Measurements from ENCODE around the gene ELL.

The ELL gene

DNA sequence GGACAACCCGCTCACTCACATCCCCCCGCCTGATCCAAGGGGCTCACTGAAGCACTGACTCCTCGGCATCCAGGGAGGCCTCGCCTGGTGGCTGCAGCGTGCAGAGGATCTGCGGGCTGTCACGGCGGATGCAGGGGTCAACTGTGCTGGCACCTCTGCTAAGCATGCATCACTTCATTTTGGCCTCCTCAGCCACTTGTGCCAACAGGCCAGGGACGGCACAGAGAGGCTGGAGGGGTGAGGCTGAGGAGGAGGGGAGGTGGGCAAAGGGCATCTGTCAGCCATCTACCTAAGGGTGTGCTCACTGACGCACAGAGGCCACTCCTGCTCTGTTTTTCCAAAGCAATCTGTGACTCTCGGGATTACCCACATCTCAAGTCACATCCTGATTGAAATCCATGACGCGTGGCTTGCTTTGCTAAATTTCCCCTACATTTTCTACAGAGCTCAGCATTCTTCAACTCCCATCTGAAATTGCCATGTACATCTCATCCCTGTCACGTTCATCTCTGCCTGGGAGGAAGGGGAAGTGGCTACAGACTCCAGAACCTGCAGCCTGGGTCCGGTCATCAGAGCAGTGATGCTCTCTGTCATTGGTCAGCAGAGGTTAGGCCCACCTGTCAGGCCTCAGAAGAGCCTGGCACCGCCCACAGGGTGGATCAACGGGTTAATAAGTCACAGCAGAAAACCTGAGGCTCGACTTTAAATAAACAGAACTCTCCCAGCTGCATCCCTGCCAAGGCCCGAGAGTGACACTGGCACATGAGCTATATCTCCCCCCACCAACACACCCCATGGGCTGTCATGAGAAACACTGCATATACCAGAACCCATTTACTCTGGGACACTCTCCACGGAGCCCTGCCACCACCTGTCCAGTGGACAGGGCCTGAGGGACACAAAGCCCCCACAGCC is 17.6 kb downstream of the ELL start:
- no peak overlapping the region for H3K9ac ChIP-seq (ENCODE audit: insufficient read length)
- no peak overlapping the region for H3K4me3 ChIP-seq
- DNase-seq (ENCODE audit: low read depth, low spot score), result no peak
- H3K36me3 ChIP-seq (ENCODE audit: insufficient read depth, low read length), result no peaks in the 10 kb centered on the region
- H3K9me3 ChIP-seq (ENCODE audit: low read depth, low read length), result no peaks in the 10 kb centered on the region
- H3K27ac ChIP-seq, result no peak overlapping the region
- no peak for TF ChIP-seq FOXP2 (optimal IDR thresholded peaks at IDR 0.05; ENCODE audit: control extremely low read depth, extremely low read length, insufficient read depth)
- TF ChIP-seq POLR2AphosphoS5 (IDR thresholded peaks at IDR 0.05; ENCODE audit: borderline replicate concordance, low read depth, low read length), result no peak
- TF ChIP-seq EZH2 (IDR thresholded peaks at IDR 0.05), result no peak

DNA sequence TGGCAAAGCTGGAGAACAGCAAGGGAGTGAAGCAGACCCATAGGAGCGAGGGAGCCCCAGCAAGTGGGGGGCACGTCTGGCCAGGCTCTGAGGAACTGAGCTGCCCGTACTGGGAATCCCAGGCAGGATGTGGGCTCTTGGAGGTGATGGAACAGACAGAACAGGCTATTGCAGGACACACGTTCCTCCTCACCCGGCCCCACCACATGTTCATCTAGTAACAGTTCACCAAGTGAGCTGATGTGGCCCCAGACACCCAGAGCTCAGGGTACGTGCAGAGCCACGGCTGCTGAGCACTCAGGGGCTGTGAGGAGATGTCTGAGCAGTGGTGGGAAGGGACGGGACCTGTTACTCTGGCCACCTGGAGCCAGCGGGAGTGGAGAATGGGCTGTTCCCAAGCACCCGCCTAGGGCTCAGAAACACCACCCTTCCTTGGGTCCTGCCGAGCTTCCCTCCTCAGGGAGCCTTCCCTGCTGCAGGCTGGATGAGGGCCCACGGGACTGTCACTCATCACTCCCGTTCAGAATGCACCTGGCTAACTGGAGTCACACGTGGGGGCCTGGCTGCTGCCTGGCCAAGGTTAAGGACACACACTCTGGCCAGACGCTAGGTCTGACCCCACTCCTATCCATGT is 18.4 kb downstream of the ELL start:
- Histone ChIP-seq H3K4me3 (no peak overlapping the region), H3K36me3 (ENCODE audit: insufficient read depth, low read length) (no peaks in the 10 kb centered on the region), H3K9me3 (ENCODE audit: low read depth, low read length) (no peaks in the 10 kb centered on the region), H3K9ac (ENCODE audit: insufficient read length) (no peak overlapping the region), H3K27ac (no peak overlapping the region)
- TF ChIP-seq EZH2 (IDR thresholded peaks at IDR 0.05) (no peak), FOXP2 (optimal IDR thresholded peaks at IDR 0.05; ENCODE audit: control extremely low read depth, extremely low read length, insufficient read depth) (no peak), POLR2AphosphoS5 (IDR thresholded peaks at IDR 0.05; ENCODE audit: borderline replicate concordance, low read depth, low read length) (no peak)
- DNase-seq (ENCODE audit: low read depth, low spot score), result no peak

DNA sequence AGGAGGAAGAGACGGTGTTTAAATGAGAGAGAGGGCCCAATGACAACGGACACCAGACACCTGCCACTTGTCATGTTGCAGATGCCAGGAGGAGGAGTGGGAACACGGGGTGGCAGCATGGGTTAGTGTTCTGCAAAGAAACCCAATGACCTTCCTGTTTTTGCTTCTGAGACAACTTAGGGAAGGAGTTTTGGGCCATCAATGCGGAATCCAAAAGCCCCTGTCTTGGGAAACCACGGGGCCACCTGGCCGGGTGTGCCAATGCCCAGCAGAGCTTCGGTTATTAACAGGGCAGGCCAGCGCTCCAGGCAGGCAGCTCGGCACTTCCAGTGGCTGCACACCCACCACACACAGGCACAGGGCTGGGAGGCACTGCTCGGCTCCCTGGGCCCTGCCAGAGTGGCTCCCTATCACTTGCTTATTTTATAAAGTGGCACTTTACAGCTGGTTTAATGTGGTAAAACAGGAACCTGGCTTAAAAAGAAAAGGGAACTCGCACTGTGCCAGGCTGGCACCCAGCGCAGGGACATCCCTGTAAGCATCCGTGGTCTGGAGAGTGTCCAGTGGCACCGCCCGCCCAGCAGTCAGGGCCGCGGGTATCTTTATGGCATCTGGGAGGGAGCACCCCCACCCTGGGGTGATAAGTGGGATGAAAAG is 19.1 kb downstream of the ELL start:
- Histone ChIP-seq H3K36me3 (ENCODE audit: insufficient read depth, low read length) (no peaks in the 10 kb centered on the region), H3K9ac (ENCODE audit: insufficient read length) (no peak overlapping the region), H3K27ac (no peak overlapping the region), H3K4me3 (no peak overlapping the region), H3K9me3 (ENCODE audit: low read depth, low read length) (no peaks in the 10 kb centered on the region)
- no peak for DNase-seq (ENCODE audit: low read depth, low spot score)
- TF ChIP-seq FOXP2 (optimal IDR thresholded peaks at IDR 0.05; ENCODE audit: control extremely low read depth, extremely low read length, insufficient read depth) (no peak), POLR2AphosphoS5 (IDR thresholded peaks at IDR 0.05; ENCODE audit: borderline replicate concordance, low read depth, low read length) (no peak), EZH2 (IDR thresholded peaks at IDR 0.05) (no peak)

DNA sequence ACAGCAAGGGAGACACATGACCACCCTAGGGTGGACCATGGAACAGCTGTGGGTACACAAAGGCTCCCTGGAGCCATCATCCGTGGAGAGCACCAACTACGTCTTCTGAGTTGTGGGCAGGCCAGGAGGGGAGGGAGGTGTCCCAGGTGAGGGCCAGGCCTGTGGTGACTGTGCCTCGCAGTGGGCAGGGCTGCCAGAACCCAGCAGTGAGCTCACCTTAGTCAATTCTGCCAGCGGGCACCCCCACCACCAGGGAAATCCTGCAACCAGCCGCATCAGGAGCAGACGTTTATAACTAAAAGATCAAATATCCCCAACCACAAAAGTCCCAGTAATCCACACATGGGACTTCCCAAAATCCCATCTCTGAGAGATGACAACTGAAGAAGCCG is 19.6 kb downstream of the ELL start:
- H3K9ac ChIP-seq (ENCODE audit: insufficient read length), result no peak overlapping the region
- H3K36me3 ChIP-seq (ENCODE audit: insufficient read depth, low read length), result no peaks in the 10 kb centered on the region
- no peak for DNase-seq (ENCODE audit: low read depth, low spot score)
- TF ChIP-seq FOXP2 (optimal IDR thresholded peaks at IDR 0.05; ENCODE audit: control extremely low read depth, extremely low read length, insufficient read depth) (no peak), EZH2 (IDR thresholded peaks at IDR 0.05) (no peak), POLR2AphosphoS5 (IDR thresholded peaks at IDR 0.05; ENCODE audit: borderline replicate concordance, low read depth, low read length) (no peak)
- H3K9me3 ChIP-seq (ENCODE audit: low read depth, low read length), result no peaks in the 10 kb centered on the region
- no peak overlapping the region for H3K27ac ChIP-seq
- no peak overlapping the region for H3K4me3 ChIP-seq

DNA sequence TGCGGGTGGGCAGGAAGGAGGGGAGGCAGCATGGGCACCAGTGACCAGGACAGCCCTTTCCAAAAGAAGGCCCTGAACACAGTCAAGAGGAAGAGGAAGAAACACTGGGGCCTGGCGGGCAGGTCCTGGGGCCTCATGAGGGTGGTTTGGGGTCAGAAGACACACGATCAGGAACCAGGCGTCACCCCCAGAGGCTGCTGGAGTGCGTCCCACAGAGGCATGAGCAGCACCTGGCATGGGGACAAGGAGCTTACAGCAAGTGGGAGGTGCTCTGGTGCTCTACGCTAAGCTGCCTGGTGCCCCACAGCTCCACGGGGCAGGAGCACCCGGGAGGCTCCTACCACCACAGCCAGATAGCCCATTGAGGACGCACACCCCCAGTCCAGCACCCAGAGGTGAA is 20.0 kb downstream of the ELL start:
- Histone ChIP-seq H3K27ac (no peak overlapping the region), H3K4me3 (no peak overlapping the region), H3K36me3 (ENCODE audit: insufficient read depth, low read length) (no peaks in the 10 kb centered on the region), H3K9me3 (ENCODE audit: low read depth, low read length) (no peaks in the 10 kb centered on the region), H3K9ac (ENCODE audit: insufficient read length) (no peak overlapping the region)
- no peak for DNase-seq (ENCODE audit: low read depth, low spot score)
- TF ChIP-seq FOXP2 (optimal IDR thresholded peaks at IDR 0.05; ENCODE audit: control extremely low read depth, extremely low read length, insufficient read depth), result no peak
- TF ChIP-seq EZH2 (IDR thresholded peaks at IDR 0.05), result no peak
- no peak for TF ChIP-seq POLR2AphosphoS5 (IDR thresholded peaks at IDR 0.05; ENCODE audit: borderline replicate concordance, low read depth, low read length)

DNA sequence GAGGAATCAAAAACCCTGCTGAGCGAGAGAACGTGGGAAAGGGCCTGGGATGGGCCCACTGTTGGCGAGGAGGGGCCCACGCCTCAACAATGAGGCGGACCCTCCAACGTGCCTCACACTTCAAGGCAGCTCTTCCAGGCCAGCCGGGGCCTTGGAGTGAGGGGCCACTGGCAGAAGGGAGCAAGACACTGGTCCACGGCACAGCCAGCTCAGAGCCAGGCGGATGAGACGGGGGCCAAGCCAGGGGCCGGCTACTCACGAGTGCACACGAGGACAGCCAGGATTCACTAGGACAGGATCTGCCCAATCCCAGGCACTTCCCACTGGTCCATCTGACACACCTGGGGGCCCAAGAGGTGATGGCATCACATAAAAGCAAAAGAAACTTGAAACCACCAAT is 20.5 kb downstream of the ELL start:
- H3K27ac ChIP-seq, result no peak overlapping the region
- H3K36me3 ChIP-seq (ENCODE audit: insufficient read depth, low read length), result no peaks in the 10 kb centered on the region
- no peak overlapping the region for H3K9ac ChIP-seq (ENCODE audit: insufficient read length)
- H3K9me3 ChIP-seq (ENCODE audit: low read depth, low read length), result no peaks in the 10 kb centered on the region
- no peak overlapping the region for H3K4me3 ChIP-seq
- TF ChIP-seq POLR2AphosphoS5 (IDR thresholded peaks at IDR 0.05; ENCODE audit: borderline replicate concordance, low read depth, low read length) (no peak), EZH2 (IDR thresholded peaks at IDR 0.05) (no peak)
- no peak for DNase-seq (ENCODE audit: low read depth, low spot score)

DNA sequence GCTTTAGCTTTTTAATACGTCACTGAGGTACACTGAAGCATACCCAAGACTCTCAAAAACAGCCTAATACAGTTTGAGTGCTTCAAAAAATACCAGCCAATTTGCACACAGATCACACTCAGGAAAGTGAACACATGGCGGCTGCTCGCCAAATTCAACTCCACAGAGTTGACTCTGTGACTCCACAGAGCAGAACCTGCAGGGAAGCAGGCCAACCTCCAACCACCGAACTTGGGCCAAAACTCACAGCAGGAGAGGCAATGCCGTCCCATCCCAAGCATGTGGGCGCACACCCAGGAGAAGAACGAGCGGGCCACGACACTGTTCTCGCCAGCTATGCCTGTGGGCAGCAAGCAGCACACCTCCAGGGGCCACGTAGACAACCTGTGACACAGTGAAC is 21.1 kb downstream of the ELL start:
- DNase-seq (ENCODE audit: low read depth, low spot score), result no peak
- TF ChIP-seq POLR2AphosphoS5 (IDR thresholded peaks at IDR 0.05; ENCODE audit: borderline replicate concordance, low read depth, low read length), result no peak
- TF ChIP-seq FOXP2 (optimal IDR thresholded peaks at IDR 0.05; ENCODE audit: control extremely low read depth, extremely low read length, insufficient read depth), result no peak
- TF ChIP-seq EZH2 (IDR thresholded peaks at IDR 0.05), result no peak
- H3K36me3 ChIP-seq (ENCODE audit: insufficient read depth, low read length), result no peaks in the 10 kb centered on the region
- no peak overlapping the region for H3K4me3 ChIP-seq
- no peak overlapping the region for H3K9ac ChIP-seq (ENCODE audit: insufficient read length)
- no peaks in the 10 kb centered on the region for H3K9me3 ChIP-seq (ENCODE audit: low read depth, low read length)
- H3K27ac ChIP-seq, result no peak overlapping the region

DNA sequence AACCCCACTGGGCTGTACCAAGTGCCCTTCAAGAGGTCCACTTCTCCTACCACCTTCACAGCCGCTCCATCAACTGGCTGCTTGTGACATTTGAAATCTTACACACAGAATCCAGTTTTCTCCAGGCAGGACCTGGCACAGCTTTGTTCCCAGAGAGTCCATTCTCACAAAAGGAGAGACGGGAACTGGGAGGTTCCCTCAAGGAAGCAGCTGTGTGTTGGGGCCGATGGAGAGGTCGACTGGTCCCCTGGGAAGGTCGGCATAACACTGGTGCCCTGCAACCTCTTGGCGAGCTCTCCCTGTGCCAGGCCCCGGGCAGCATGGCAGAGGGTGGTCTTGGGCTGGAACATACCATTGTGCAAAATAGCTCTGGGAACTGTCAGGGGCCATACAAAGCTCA is 21.5 kb downstream of the ELL start:
- no peak for DNase-seq (ENCODE audit: low read depth, low spot score)
- Histone ChIP-seq H3K4me3 (no peak overlapping the region), H3K9ac (ENCODE audit: insufficient read length) (no peak overlapping the region), H3K27ac (no peak overlapping the region), H3K36me3 (ENCODE audit: insufficient read depth, low read length) (no peaks in the 10 kb centered on the region), H3K9me3 (ENCODE audit: low read depth, low read length) (no peaks in the 10 kb centered on the region)
- no peak for TF ChIP-seq POLR2AphosphoS5 (IDR thresholded peaks at IDR 0.05; ENCODE audit: borderline replicate concordance, low read depth, low read length)
- TF ChIP-seq EZH2 (IDR thresholded peaks at IDR 0.05), result no peak
- TF ChIP-seq FOXP2 (optimal IDR thresholded peaks at IDR 0.05; ENCODE audit: control extremely low read depth, extremely low read length, insufficient read depth), result no peak

Data from SK-N-MC (cell line).